ENCODE data around the gene ARHGAP10.
A peak's percentile ranks its signal among the peaks of the same experiment; 100 is the strongest.

The ARHGAP10 gene

GRCh38 chr4:147731580-147732517, at the start of gene ARHGAP10:
Gene ARHGAP10 (plus strand): TSS chr4:147732088. CDS start chr4:147732302, 214 bp downstream.
- DNase-seq (ENCODE audit: low read depth), result no peak

- DNase-seq (ENCODE audit: low read depth), result no peak
Observed at GRCh38 chr4:147682755-147683154, 49.1 kb upstream of the ARHGAP10 start.

GRCh38 chr4:147683188-147683591, 48.7 kb upstream of the ARHGAP10 start:
- DNase-seq (ENCODE audit: low read depth), result no peak

GRCh38 chr4:147683717-147684700, 47.9 kb upstream of the ARHGAP10 start, which contains the start of gene PRMT9:
Gene PRMT9 (minus strand): TSS chr4:147684163. CDS start chr4:147683987, 176 bp downstream.
- DNase-seq (ENCODE audit: low read depth), result peak; percentile 76

- no peak for DNase-seq (ENCODE audit: low read depth)
Observed at GRCh38 chr4:147689067-147689466, 42.8 kb upstream of the ARHGAP10 start.

GRCh38 chr4:147691820-147692219, 40.1 kb upstream of the ARHGAP10 start:
- no peak for DNase-seq (ENCODE audit: low read depth)

- no peak for DNase-seq (ENCODE audit: low read depth)
Observed at GRCh38 chr4:147693218-147693617, 38.7 kb upstream of the ARHGAP10 start.

GRCh38 chr4:147696866-147697265, 35.0 kb upstream of the ARHGAP10 start:
- DNase-seq (ENCODE audit: low read depth), result no peak

- no peak for DNase-seq (ENCODE audit: low read depth)
Observed at GRCh38 chr4:147704846-147705245, 27.0 kb upstream of the ARHGAP10 start.

GRCh38 chr4:147707892-147708672, 23.8 kb upstream of the ARHGAP10 start:
- no peak for DNase-seq (ENCODE audit: low read depth)

GRCh38 chr4:147709999-147710398, 21.9 kb upstream of the ARHGAP10 start:
- DNase-seq (ENCODE audit: low read depth), result no peak

GRCh38 chr4:147714575-147715401, 17.1 kb upstream of the ARHGAP10 start:
- peak; percentile 86 for DNase-seq (ENCODE audit: low read depth)

- DNase-seq (ENCODE audit: low read depth), result no peak
Observed at GRCh38 chr4:147717878-147718277, 14.0 kb upstream of the ARHGAP10 start.

GRCh38 chr4:147723326-147723725, 8.6 kb upstream of the ARHGAP10 start:
- no peak for DNase-seq (ENCODE audit: low read depth)

GRCh38 chr4:147724468-147725201, 7.3 kb upstream of the ARHGAP10 start:
- DNase-seq (ENCODE audit: low read depth), result no peak

- no peak for DNase-seq (ENCODE audit: low read depth)
Observed at GRCh38 chr4:147725673-147726072, 6.2 kb upstream of the ARHGAP10 start.

- DNase-seq (ENCODE audit: low read depth), result no peak
Observed at GRCh38 chr4:147727476-147728028, 4.3 kb upstream of the ARHGAP10 start.

GRCh38 chr4:147730333-147730732, 1.6 kb upstream of the ARHGAP10 start:
- no peak for DNase-seq (ENCODE audit: low read depth)

- DNase-seq (ENCODE audit: low read depth), result no peak
Observed at GRCh38 chr4:147732518-147733235, 789 bp downstream of the ARHGAP10 start.

Measured in HS-27A (cell line).